H1 (cell line): ENCODE results near the gene HS1BP3. TPM values are rescaled to one million over a fixed set of nuclear protein-coding genes. Genes with fewer than 3 reads are reported as not detected.

ENCODE experiments used
- CTCF ChIA-PET: fragments of 300-600 bp; sonication (Branson Sonifier 250); formaldehyde crosslinking; loops from one replicate; lab custom pipeline; 2021; ENCODE audit not compliant: partially characterized antibody; lab: Charles Lee
- POLR2A ChIA-PET: fragments of 300-600 bp; sonication (Branson Sonifier 250); formaldehyde crosslinking; loops from one replicate; lab custom pipeline; 2021; ENCODE audit warnings: inconsistent platforms; ENCODE audit not compliant: partially characterized antibody; lab: Charles Lee
- DNase-seq, 2 experiments: peaks; one replicate each; pipeline versions ENCODE4 v3.0.0 to v3.0.0-alpha.2; 2010 to 2022; ENCODE audit warnings: low spot score in 2 of 2, low read depth in 1 of 2, mixed read lengths in 1 of 2
- FAIRE-seq: peaks from 2 replicates; lab custom pipeline; 2011; peaks lifted over from hg19 to GRCh38; lab: Jason Lieb, UNC
- H2AFZ ChIP-seq: 2 replicates; pipeline ENCODE4 v1.8.1; 2012; ENCODE audit warnings: low read length, inconsistent platforms
- H2AK5ac ChIP-seq: 2 replicates; pipeline ENCODE4 v1.6.1; 2013; ENCODE audit warnings: low read depth, low read length
- H2BK120ac ChIP-seq: replicated peaks from 2 replicates; pipeline ENCODE3; 2013; ENCODE audit warnings: low read depth, low read length, inconsistent platforms
- H2BK12ac ChIP-seq: 2 replicates; pipeline ENCODE4 v1.6.1; 2013; ENCODE audit warnings: low read depth, low read length
- H2BK15ac ChIP-seq: 2 replicates; pipeline ENCODE4 v1.6.1; 2013; ENCODE audit warnings: low read length
- H2BK20ac ChIP-seq: 2 replicates; pipeline ENCODE4 v1.6.1; 2013; ENCODE audit warnings: low read length
- H2BK5ac ChIP-seq: 2 replicates; pipeline ENCODE4 v1.6.1; 2013; ENCODE audit warnings: low read depth, low read length
- H3K14ac ChIP-seq: 2 replicates; pipeline ENCODE4 v1.6.1; 2013; ENCODE audit warnings: inconsistent platforms; ENCODE audit not compliant: insufficient read length
- H3K18ac ChIP-seq: 2 replicates; pipeline ENCODE4 v1.6.1; 2013; ENCODE audit warnings: low read length; ENCODE audit errors: extremely low read depth
- H3K23ac ChIP-seq: 2 replicates; pipeline ENCODE4 v1.6.1; 2013; ENCODE audit warnings: inconsistent platforms; ENCODE audit not compliant: insufficient read length
- H3K23me2 ChIP-seq: 2 replicates; pipeline ENCODE4 v1.6.1; 2013; ENCODE audit warnings: low read depth, low read length
- H3K27ac ChIP-seq: 2 replicates; pipeline ENCODE4 v1.6.1; 2011; ENCODE audit warnings: low read depth, low read length, inconsistent platforms
- H3K27me3 ChIP-seq, 4 experiments: replicated peaks in 1 of 4; 1 replicate in 1 of 4; 2 replicates in 3 of 4; pipeline versions ENCODE4 v1.6.1 to v1.8.1; 2011 to 2013; ENCODE audit warnings: low read length in 3 of 4, mild to moderate bottlenecking in 3 of 4, inconsistent platforms in 2 of 4, mixed read lengths in 2 of 4, moderate library complexity in 1 of 4; ENCODE audit not compliant: control insufficient read depth in 3 of 4, insufficient read depth in 3 of 4; ENCODE audit errors: extremely low read depth in 1 of 4
- H3K36me3 ChIP-seq, 4 experiments: 2 replicates each; pipeline versions ENCODE4 v1.6.1 to v1.8.1; 2011 to 2013; ENCODE audit warnings: mild to moderate bottlenecking in 4 of 4, low read length in 3 of 4, moderate library complexity in 2 of 4, control low read depth in 1 of 4, inconsistent platforms in 1 of 4; ENCODE audit not compliant: insufficient read depth in 4 of 4, control insufficient read depth in 2 of 4
- H3K4ac ChIP-seq: replicated peaks from 2 replicates; pipeline ENCODE3; 2013; ENCODE audit warnings: low read length, low read depth, mixed read lengths, inconsistent platforms; ENCODE audit not compliant: insufficient read length
- H3K4me1 ChIP-seq, 4 experiments: replicated peaks in 1 of 4; 1 replicate in 1 of 4; 2 replicates in 3 of 4; pipeline versions ENCODE4 v1.6.1 to v1.8.1; 2011 to 2013; ENCODE audit warnings: low read length in 3 of 4, inconsistent platforms in 2 of 4, mixed read lengths in 1 of 4; ENCODE audit not compliant: insufficient read depth in 4 of 4, control insufficient read depth in 3 of 4
- H3K4me2 ChIP-seq, 2 experiments: 2 replicates each; pipeline versions ENCODE4 v1.6.1 to v1.8.1; 2011 to 2013; ENCODE audit warnings: low read depth in 2 of 2, low read length in 2 of 2, control low read depth in 1 of 2, inconsistent platforms in 1 of 2, mild to moderate bottlenecking in 1 of 2; ENCODE audit not compliant: insufficient read depth in 1 of 2
- H3K4me3 ChIP-seq, 4 experiments: fragments of 200-600, 300-600 bp in 1 of 4; sonication (generic), shearing (Covaris generic), sonication (Bioruptor Twin) in 1 of 4; 2 replicates each; pipeline versions ENCODE4 v1.5.1 to v1.8.1; 2011 to 2016; ENCODE audit warnings: low read length in 4 of 4, low read depth in 3 of 4, control low read depth in 2 of 4, inconsistent platforms in 2 of 4, mild to moderate bottlenecking in 2 of 4, mixed read lengths in 1 of 4, moderate library complexity in 1 of 4; ENCODE audit not compliant: insufficient read depth in 2 of 4; ENCODE audit errors: extremely low read depth in 1 of 4
- H3K56ac ChIP-seq: replicated peaks from 2 replicates; pipeline ENCODE3; 2013; ENCODE audit warnings: low read depth, mild to moderate bottlenecking, mixed read lengths, low read length, inconsistent platforms; ENCODE audit not compliant: insufficient read length
- H3K79me1 ChIP-seq: 2 replicates; pipeline ENCODE4 v1.6.1; 2013; ENCODE audit warnings: low read depth, low read length, control low read depth
- H3K79me2 ChIP-seq, 2 experiments: 2 replicates each; pipeline versions ENCODE4 v1.6.1 to v1.8.1; 2012 to 2013; ENCODE audit warnings: low read length in 2 of 2, mild to moderate bottlenecking in 2 of 2, inconsistent platforms in 1 of 2; ENCODE audit not compliant: insufficient read depth in 2 of 2, control insufficient read depth in 1 of 2
- H3K9ac ChIP-seq, 4 experiments: replicated peaks in 1 of 4; 1 replicate in 1 of 4; 2 replicates in 3 of 4; pipeline versions ENCODE4 v1.6.1 to v1.8.1; 2011 to 2013; ENCODE audit warnings: low read depth in 3 of 4, low read length in 3 of 4, control low read depth in 2 of 4, mild to moderate bottlenecking in 2 of 4, moderate library complexity in 2 of 4, inconsistent platforms in 1 of 4; ENCODE audit errors: extremely low read depth in 1 of 4
- H3K9me3 ChIP-seq, 2 experiments: 2 replicates each; pipeline versions ENCODE4 v1.6.1 to v1.8.1; 2012 to 2013; ENCODE audit warnings: mild to moderate bottlenecking in 2 of 2, moderate library complexity in 2 of 2, control low read depth in 1 of 2, inconsistent platforms in 1 of 2, low read depth in 1 of 2, low read length in 1 of 2, mixed read lengths in 1 of 2; ENCODE audit not compliant: insufficient read depth in 2 of 2
- H4K20me1 ChIP-seq, 2 experiments: replicated peaks in 1 of 2; 2 replicates each; pipeline versions ENCODE3 to v1.8.1; 2011 to 2013; ENCODE audit warnings: inconsistent platforms in 2 of 2, low read length in 2 of 2, mild to moderate bottlenecking in 1 of 2; ENCODE audit not compliant: insufficient read depth in 2 of 2, control insufficient read depth in 1 of 2
- H4K5ac ChIP-seq: 2 replicates; pipeline ENCODE4 v1.6.1; 2013; ENCODE audit warnings: low read length, low read depth, mixed read lengths, inconsistent platforms; ENCODE audit not compliant: insufficient read length
- H4K8ac ChIP-seq: 2 replicates; pipeline ENCODE4 v1.8.0; 2013; ENCODE audit warnings: mild to moderate bottlenecking, moderate library complexity, low read length, inconsistent platforms; ENCODE audit not compliant: insufficient read depth; ENCODE audit errors: extremely low read depth
- H4K91ac ChIP-seq: replicated peaks from 2 replicates; pipeline ENCODE3; 2013; ENCODE audit warnings: low read length, mixed read lengths, inconsistent platforms; ENCODE audit not compliant: insufficient read length
- BCL11A ChIP-seq, 2 experiments: IDR thresholded peaks; one replicate each; pipeline ENCODE4 v1.6.1; 2011; ENCODE audit warnings: low read depth in 2 of 2, low read length in 2 of 2, mild to moderate bottlenecking in 2 of 2
- CBX5 ChIP-seq: fragments of 300-800, 300-1000 bp; sonication (generic); IDR thresholded peaks from 2 replicates; pipeline ENCODE4 v1.7.1; 2016; ENCODE audit warnings: antibody characterized with exemption, low read length, low read depth
- CEBPB ChIP-seq: IDR thresholded peaks from 2 replicates; pipeline ENCODE4 v1.6.1; 2012; ENCODE audit warnings: low read depth, low read length
- CHD1 ChIP-seq: IDR thresholded peaks from 2 replicates; pipeline ENCODE4 v1.6.1; 2012; ENCODE audit warnings: low read depth, low read length, improper control_type of control experiment
- CREB1 ChIP-seq: IDR thresholded peaks from 2 replicates; pipeline ENCODE4 v1.6.1; 2012; ENCODE audit warnings: inconsistent platforms
- E2F6 ChIP-seq: IDR thresholded peaks from 2 replicates; pipeline ENCODE4 v1.6.1; 2012; ENCODE audit warnings: inconsistent platforms
- HDAC2 ChIP-seq, 2 experiments: fragments of 300-600 bp in 1 of 2; sonication (generic) in 1 of 2; IDR thresholded peaks; 2 replicates each; pipeline ENCODE4 v1.6.1; 2011 to 2012; ENCODE audit warnings: low read depth in 2 of 2, low read length in 2 of 2, mild to moderate bottlenecking in 2 of 2, moderate library complexity in 2 of 2, borderline replicate concordance in 1 of 2, inconsistent platforms in 1 of 2
- POU5F1 ChIP-seq: IDR thresholded peaks from 2 replicates; pipeline ENCODE4 v1.6.1; 2011; ENCODE audit warnings: low read depth, mild to moderate bottlenecking, low read length, moderate library complexity
- RNF2 ChIP-seq: fragments of 200-900, 300-1000 bp; sonication (generic); IDR thresholded peaks from 2 replicates; pipeline ENCODE4 v1.7.1; 2016; ENCODE audit warnings: borderline replicate concordance, low read depth, mild to moderate bottlenecking, antibody characterized with exemption, low read length; ENCODE audit not compliant: poor library complexity, severe bottlenecking; ENCODE audit errors: missing control alignments
- SRF ChIP-seq: IDR thresholded peaks from 2 replicates; pipeline ENCODE4 v1.6.1; 2011; ENCODE audit warnings: mild to moderate bottlenecking, low read depth, low read length, moderate library complexity
- YY1 ChIP-seq: IDR thresholded peaks from 2 replicates; pipeline ENCODE4 v1.6.1; 2011; ENCODE audit warnings: low read depth, mild to moderate bottlenecking, low read length
- ZNF274 ChIP-seq: IDR thresholded peaks from 2 replicates; pipeline ENCODE4 v1.7.0; 2012; ENCODE audit warnings: low read length, borderline replicate concordance; ENCODE audit errors: extremely low read depth
- WGBS, 2 experiments: shearing (Covaris generic) in 1 of 2; methylation state at CpG; one replicate each; pipeline versions ENCODE4 v1.1.6 to v1.1.7; 2013 to 2015; ENCODE audit warnings: low lambda C conversion rate in 2 of 2, mixed read lengths in 2 of 2, inconsistent platforms in 1 of 2, low coverage in 1 of 2, missing lambda C conversion rate in 1 of 2; ENCODE audit not compliant: insufficient replicate concordance in 2 of 2, insufficient coverage in 1 of 2, insufficient read length in 1 of 2; ENCODE audit errors: extremely low coverage in 1 of 2, missing lambda C conversion rate in 1 of 2; 5-methylcytosine and 5-hydroxymethylcytosine counted together
- polyA plus RNA-seq, 7 experiments: library from polyadenylated mRNA; depleted of rRNA in 3 of 7; stranded (reverse) in 5 of 7; unstranded in 2 of 7; fragments of >200 nt in 5 of 7; fragments of 200-250 nt in 2 of 7; gene quantifications; 1 replicate in 5 of 7; 2 replicates in 1 of 7; 4 replicates in 1 of 7; pipeline versions ENCODE4 v1.2.1 to v1.2.3, GENCODE V29; 2011 to 2013; ENCODE audit warnings: missing spikeins in 2 of 7, mixed read lengths in 2 of 7
- total RNA-seq: library from RNA; stranded (reverse); fragmentation: NEBNext Ultra II Directional; extraction: Animal tissue kit (Norgen Biotek cat#: 25700); gene quantifications from 2 replicates; pipeline ENCODE4 v1.2.1, GENCODE V29; 2021

Gene HS1BP3
- total and polyA plus RNA-seq, 2 of the 8 experiments (the other 6 are each of a cell fraction or from before 2014, with no cell fraction given): 11.1 to 11.3 TPM

- Histone ChIP-seq H2AK5ac (0 out of 2 replicates have a peak overlapping the region, but pooled peaks have one; percentile 55), H3K4me2 (no peak overlapping the region), H3K79me1 (no peaks in the 10 kb centered on the region), H2BK12ac (peak overlapping the region; percentile 81), H3K27ac (no peak overlapping the region), H2BK20ac (peak overlapping the region; percentile 57; the same call in 1 of the 2 replicates), H2BK15ac (no peak overlapping the region), H3K23me2 (peaks cover 3% of the 10 kb centered on the region; the same call in 1 of the 2 replicates), H3K14ac (no peak overlapping the region), H3K36me3 (no peaks in the 10 kb centered on the region), H3K9me3 (peaks cover 5 to 6% of the 10 kb centered on the region in 2 experiments; a peak in 2 of 4 replicates), H3K4ac (no peak overlapping the region), H4K5ac (no peak overlapping the region), H3K27me3 (no peaks in the 10 kb centered on the region), H4K8ac (no peak overlapping the region; the same call in 1 of the 2 replicates), H3K4me3 (no peak overlapping the region), H4K20me1 (no peaks in the 10 kb centered on the region), H2BK120ac (no peak overlapping the region), H3K56ac (no peak overlapping the region), H3K9ac (no peak overlapping the region), H3K4me1 (peaks cover 7 to 16% (median 11%) of the 10 kb centered on the region in 4 experiments), H2BK5ac (no peak overlapping the region; the same call in 1 of the 2 replicates), H2AFZ (no peak overlapping the region), H4K91ac (no peak overlapping the region), H3K79me2 (no peaks in the 10 kb centered on the region), H3K23ac (no peak overlapping the region), H3K18ac (no peak overlapping the region)
- FAIRE-seq (no peak), DNase-seq (no peak)
- POLR2A ChIA-PET: interaction anchor here (0.9 to 1.4 kb wide), 3 partner anchors 20 to 231 kb away, joined by 3 to 5 read pairs (median 5); partner anchors contain the start of gene RHOB
- CTCF ChIA-PET: interaction anchor here (0.9 to 1.6 kb wide), 9 partner anchors 9 to 172 kb away, joined by 3 to 5 read pairs (median 4); no protein-coding TSS in a partner anchor
- 86% methylated on average over 5 of the region's 5 CpGs; no CpG with 5 or more reads in 1 of the 2 experiments for WGBS, 2 experiments
- TF ChIP-seq POU5F1 (no peak), CBX5 (no peak), SRF (no peak), RNF2 (no peak), BCL11A (IDR thresholded peaks at IDR 0.05; ENCODE audit: low read depth in 2 of 2, low read length in 2 of 2) (no peak), CREB1 (no peak), YY1 (no peak), CHD1 (no peak), E2F6 (no peak), ZNF274 (no peak), HDAC2 (IDR thresholded peaks at IDR 0.05; ENCODE audit: borderline replicate concordance in 1 of 2, low read depth in 2 of 2, low read length in 2 of 2) (no peak), CEBPB (no peak)
These were observed 68.2 kb downstream of the HS1BP3 start for GRCh38 chr2:20582600-20583221.
